ENCODE results near the gene USF3. TPM values are rescaled to one million over a fixed set of nuclear protein-coding genes. Genes with fewer than 3 reads are reported as not detected.

Gene USF3
- total and polyA plus RNA-seq, 9 of the 15 experiments (the other 6 are each of a cell fraction or from before 2014, with no cell fraction given) = 1.4 to 6.9 (median 3.1) TPM

GRCh38 chr3:113717308-113717707, 20.9 kb upstream of the USF3 start:
- ChIA-PET CTCF (ENCODE audit: low intra/inter-chr PET ratio) (no interaction called here), POLR2A (interaction anchor here (1.2 to 2.0 kb wide), 2 partner anchors 12 to 202 kb away, joined by 3 to 9 read pairs; partner anchors contain the start of gene SPICE1)
- Histone ChIP-seq H3K79me2 (ENCODE audit: control insufficient read depth, insufficient read depth, low read length) (no peaks in the 10 kb centered on the region), H3K27me3 (ENCODE audit: control insufficient read depth in 2 of 2, insufficient read depth in 2 of 2, low read length in 2 of 2) (no peaks in the 10 kb centered on the region), H3K9me3 (replicated peaks; ENCODE audit: control insufficient read depth, insufficient read depth, low read depth, low read length) (no peaks in the 10 kb centered on the region), H3K4me3 (no peak overlapping the region), H2AFZ (ENCODE audit: low read depth, low read length) (no peak overlapping the region), H3K9me1 (ENCODE audit: control insufficient read depth, insufficient read depth, low read length) (no peaks in the 10 kb centered on the region), H3K9ac (ENCODE audit: insufficient read depth in 1 of 2, low read depth in 2 of 2, low read length in 2 of 2) (no peak overlapping the region), H3K4me1 (replicated peaks in 1 of 2; ENCODE audit: control insufficient read depth in 2 of 2, insufficient read depth in 2 of 2, low read length in 2 of 2) (no peaks in the 10 kb centered on the region; a peak in 1 of 5 replicates), H3K36me3 (ENCODE audit: control insufficient read depth, insufficient read depth, low read length) (peaks cover 49% of the 10 kb centered on the region; the same call in 2 of the 3 replicates), H3K4me2 (ENCODE audit: insufficient read depth, low read length) (no peak overlapping the region), H3K27ac (ENCODE audit: extremely low read depth, low read depth, low read length) (no peak overlapping the region), H4K20me1 (replicated peaks; ENCODE audit: control insufficient read depth, insufficient read depth, low read length) (no peaks in the 10 kb centered on the region)
- 83% methylated on average over 3 of the region's 3 CpGs for WGBS (ENCODE audit: insufficient coverage, low coverage, missing lambda C conversion rate)
- DNase-seq (ENCODE audit: extremely low read depth in 1 of 4, low spot score in 3 of 4) = no peak
- FAIRE-seq = no peak
- TF ChIP-seq USF2 (CRISPR knock-in tag; IDR thresholded peaks at IDR 0.05) = no peak
- TF ChIP-seq TARDBP (IDR thresholded peaks at IDR 0.05) = no peak
- TF ChIP-seq GTF2F1 (IDR thresholded peaks at IDR 0.05; ENCODE audit: low read depth, low read length) = no peak
- TF ChIP-seq ZBTB40 (IDR thresholded peaks at IDR 0.05) = no peak
- TF ChIP-seq ZBTB40 (CRISPR knock-in tag; IDR thresholded peaks at IDR 0.05) = no peak
- intact Hi-C loops (cut with micrococcal nuclease) (no loop called here), in situ Hi-C loops (cut with MboI) (no loop called here)
- BruUV-seq (replicated peaks) = no TSS peak
- ATAC-seq = no peak; the same call in 2 of the 3 replicates
